ENCODE measurements around the gene EPN2.

DNA sequence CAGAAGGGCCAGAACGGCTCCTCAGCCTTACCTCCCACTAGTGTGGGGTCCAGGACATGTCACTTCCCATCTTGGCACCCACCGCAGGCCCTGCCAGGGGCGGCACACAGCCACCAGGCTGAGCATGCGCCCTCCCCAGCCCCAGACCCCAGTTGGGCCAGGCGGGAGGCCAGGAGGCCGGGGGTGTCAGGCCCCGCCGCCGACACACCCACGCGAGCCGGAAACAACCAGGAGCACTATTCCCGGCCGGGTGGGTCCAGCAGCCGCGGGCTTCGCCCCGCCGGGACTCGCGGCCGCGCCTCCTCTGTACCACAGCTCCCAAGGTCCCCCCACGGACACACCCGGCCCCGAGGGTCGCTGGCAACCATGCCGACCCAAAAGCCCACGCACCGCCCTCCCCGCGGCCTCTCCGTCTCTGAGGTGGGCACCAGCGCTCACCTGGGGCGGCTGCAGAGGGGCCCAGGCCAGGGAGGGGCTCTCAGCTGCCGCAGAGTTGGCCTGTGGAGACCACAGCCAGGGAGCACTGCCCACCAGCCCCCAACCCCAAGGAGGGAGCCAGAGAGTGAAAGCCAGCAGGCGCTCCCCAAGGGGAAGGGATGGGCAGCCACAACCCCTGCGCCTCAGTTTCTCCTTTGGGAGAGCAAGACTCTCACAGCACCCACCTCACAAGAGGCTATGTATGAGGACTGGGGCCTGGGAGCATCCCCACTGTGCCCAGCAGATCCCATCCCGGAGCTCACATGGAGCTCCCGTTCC is 107.3 kb downstream of the EPN2 start:
- TF ChIP-seq, protein P1, sequence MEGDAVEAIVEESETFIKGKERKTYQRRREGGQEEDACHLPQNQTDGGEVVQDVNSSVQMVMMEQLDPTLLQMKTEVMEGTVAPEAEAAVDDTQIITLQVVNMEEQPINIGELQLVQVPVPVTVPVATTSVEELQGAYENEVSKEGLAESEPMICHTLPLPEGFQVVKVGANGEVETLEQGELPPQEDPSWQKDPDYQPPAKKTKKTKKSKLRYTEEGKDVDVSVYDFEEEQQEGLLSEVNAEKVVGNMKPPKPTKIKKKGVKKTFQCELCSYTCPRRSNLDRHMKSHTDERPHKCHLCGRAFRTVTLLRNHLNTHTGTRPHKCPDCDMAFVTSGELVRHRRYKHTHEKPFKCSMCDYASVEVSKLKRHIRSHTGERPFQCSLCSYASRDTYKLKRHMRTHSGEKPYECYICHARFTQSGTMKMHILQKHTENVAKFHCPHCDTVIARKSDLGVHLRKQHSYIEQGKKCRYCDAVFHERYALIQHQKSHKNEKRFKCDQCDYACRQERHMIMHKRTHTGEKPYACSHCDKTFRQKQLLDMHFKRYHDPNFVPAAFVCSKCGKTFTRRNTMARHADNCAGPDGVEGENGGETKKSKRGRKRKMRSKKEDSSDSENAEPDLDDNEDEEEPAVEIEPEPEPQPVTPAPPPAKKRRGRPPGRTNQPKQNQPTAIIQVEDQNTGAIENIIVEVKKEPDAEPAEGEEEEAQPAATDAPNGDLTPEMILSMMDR (IDR thresholded peaks at IDR 0.05): no peak
- TF ChIP-seq POLR2A (IDR thresholded peaks at IDR 0.05) (no peak), POLR2AphosphoS5 (IDR thresholded peaks at IDR 0.05) (no peak)
